Stimulated activated CD8-positive, alpha-beta memory T cell treated with anti-CD3 and anti-CD28 coated beads, Interleukin-12 subunit alpha, Interleukin-12 subunit beta, amount 100 ng/mL, for 4 hours (primary cell): ENCODE data around the gene ROR1.

Experiments
- DNase-seq: peaks from one replicate; pipeline ENCODE4 v3.0.0-alpha.2; 2020; ENCODE audit warnings: low read depth

The ROR1 gene

DNA sequence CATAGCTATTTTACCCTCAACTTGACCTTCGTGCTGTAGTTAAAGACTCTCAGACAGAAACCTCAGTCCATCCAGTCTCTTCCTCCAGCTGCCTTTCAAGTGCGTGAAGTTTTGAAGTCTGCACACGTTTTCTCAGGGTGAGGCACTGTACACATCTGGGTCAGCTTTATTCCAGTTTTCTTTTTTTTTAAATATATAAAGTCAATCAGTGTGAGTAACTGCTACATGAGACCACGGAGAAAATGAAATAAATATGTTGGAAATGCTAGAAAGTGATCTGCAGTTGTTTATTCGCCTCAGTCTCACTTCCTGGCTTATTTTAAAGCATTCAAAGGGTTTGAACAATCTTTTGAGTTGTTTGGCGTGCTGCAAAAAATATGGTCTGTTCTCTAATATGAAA lies 135.7 kb downstream of the ROR1 start:
- DNase-seq, result no peak

DNA sequence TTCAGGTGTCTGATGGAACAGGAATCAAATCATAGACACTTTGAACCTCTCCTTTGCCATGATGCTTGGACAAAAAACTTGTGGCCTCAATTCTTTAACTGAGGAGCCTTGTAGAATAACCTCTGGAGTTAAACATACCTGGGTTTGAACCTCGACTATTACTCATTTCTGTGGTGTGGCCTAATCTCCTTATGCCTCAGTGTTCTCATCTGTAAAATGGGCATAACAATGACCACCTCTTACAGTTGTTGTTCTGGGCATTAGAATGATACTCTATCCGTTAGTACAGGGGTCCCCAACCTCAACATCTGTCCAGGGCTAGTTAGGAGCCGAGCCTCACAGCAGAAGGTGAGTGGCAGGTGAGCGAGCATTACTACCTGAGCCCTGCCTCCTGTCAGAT lies 137.2 kb downstream of the ROR1 start:
- no peak for DNase-seq

DNA sequence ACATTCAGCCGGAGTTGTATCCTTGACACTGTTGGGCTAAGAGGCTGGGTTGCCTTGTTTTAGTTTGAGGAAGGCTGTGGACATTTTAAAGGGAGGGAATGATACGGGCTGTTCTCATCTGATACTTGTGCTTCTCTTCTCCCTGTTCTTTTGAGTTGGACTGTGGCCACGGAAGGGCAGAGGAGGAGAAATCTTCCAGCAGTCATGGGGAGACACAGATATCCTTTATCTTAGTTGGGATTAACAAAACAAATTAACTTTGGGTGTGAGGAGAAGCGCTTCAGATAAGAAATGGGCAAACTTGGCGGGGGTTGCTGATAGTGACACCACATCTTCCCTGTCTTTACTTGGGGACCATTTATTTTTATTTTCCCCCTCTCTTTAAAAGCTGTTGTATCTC lies 138.8 kb downstream of the ROR1 start:
- DNase-seq, result no peak

DNA sequence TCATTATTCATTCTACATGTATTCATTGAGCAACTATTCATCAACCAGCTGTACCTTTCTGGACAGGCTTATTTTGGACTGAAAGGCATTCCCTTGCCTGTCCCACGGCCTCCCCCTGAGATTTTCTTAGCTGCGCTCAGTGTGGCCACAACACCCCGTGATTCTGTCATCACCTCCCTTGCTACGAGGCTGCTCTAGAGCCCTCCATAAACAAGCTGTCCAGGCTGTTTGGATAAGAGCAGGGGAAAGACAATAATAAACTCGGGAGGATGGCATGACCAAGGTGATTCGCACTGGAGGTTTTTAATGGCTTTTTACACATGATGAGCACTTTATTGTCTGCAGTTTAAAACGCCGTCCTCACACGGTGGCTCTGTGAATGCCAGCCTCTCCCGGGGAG lies 139.7 kb downstream of the ROR1 start:
- no peak for DNase-seq

DNA sequence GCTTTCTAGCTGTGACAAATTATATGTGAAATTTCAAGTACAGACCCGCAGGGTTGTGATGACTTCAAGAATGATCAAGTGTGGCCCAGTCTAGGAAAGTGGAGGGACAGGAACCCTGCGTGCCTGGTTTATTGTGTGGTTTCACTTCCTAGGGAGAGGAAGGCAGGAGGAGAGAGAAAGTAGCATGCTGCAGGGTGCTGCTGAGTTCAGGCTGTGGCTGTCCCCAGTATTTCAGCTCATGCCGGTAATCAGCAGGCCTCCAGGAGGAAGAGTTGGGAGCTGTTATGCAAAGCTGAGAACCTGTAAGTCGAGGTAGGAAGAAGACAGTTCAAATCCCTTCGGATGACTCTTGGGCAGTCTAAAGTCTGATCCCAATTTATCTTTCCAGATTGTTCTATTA lies 140.4 kb downstream of the ROR1 start:
- no peak for DNase-seq

DNA sequence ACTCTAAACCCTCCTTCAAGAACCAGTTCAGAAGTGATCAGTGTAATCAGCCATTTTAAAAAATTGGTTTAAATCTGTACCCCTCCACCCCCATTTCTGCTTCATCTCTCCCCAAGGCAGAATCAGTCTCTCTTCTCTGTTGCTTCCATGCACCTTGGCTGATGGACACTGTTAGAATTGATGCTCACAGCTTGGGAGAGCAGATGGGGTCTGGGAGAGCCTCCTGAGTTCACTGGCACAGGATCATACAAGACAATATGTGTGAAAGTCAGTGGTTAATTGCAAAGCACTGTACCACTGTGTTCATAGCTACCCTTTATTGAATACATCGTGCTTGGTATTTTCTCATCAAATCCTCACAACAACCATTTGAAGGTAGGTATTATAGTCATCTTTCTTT lies 140.9 kb downstream of the ROR1 start:
- no peak for DNase-seq

DNA sequence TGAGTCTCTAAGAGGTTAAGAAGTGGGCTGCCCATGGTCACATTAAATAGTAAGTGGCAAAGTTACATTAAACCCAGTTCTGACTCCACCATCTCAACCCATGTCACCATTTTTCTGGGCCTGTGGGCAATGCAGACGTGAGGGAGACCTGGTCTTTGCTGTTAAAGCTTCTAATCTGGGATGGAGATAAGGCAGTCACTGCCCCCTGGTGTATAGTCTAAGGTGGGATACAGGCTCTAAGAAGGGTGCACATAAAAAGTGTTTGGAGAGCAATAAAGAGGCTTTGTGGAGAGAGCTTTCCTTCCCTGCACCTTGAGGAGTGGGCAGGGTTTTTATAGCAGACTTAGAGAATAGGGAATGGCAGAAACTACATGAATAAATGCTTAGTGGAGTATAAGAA lies 141.3 kb downstream of the ROR1 start:
- DNase-seq, result no peak

DNA sequence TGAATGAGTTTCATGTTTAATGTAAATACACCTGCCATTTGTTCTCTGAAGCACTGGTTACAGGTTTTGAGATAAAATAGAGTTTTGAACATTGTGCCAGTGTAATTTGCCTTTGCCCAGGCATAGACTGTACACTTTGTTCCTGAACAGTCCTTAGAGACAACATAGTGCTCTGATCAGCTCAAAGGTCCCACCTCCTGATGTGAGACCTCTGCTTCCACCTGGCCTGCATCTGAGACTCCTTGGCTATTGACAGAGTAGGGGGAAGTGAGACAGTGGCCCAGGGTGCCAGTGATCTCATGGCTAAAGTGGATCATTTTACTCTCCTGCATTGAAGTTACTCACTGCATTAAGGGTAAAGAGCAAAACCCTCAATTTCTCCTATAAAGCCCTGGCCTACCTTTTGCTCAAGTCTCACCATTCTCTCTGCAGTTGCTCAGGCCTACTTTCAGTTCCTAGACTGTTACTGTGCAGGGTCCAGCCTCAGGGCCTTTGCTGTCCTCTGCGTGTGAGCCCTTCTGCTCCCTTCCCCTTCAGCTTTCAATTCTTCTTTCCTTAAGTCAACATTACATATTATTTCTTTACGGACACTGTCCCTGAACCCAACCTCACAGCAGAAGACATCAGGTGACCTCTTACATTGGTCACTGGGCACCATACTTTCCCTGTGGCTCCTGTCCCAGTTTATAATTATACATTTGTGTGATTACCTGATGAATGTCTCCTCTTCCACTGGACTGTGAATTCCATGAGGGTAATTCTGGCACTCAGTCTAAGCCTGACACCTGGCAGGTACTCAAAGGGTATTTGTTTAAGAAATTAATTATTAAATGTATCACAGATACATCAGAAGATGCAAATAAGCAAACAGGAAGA lies 142.9 kb downstream of the ROR1 start:
- no peak for DNase-seq

DNA sequence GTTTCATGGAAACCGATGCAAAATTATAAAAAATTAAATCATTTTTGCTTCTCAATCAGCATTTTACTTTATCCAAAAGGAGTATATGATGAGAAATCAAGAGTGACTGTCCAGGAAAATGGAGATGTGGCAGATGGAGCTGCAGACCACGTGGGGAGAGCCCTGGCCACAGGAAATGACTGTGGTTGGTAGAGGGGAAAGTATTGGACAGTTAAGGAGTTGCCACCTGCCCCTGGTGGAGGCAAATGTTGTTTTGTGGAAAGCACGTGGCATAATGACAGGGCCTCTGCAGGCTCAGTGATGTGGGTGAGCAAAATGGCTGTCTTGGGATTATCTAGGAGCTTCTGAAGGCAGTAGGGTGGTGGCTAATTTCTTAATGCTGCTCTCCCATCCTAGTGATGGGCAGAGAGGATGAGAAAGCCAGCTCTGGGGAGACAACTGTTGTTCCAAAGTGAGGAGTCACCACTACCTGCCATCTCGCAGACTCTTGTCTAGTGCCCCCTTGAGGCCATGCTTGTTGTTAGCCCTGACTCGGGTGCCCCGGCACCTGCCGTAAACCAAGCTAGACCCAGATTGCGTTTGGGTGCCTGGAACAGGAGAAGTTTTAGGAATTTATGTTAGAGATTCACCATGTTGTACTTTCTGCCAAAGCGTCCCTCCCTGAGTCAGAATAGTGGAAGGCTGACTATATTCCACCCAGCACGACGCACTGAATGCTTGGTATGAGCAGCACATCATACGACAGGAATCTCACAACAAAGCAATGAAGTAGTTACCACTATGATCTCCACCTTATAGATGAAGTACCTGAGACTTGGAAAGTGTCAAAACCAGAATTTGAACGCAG lies 144.0 kb downstream of the ROR1 start:
- no peak for DNase-seq

DNA sequence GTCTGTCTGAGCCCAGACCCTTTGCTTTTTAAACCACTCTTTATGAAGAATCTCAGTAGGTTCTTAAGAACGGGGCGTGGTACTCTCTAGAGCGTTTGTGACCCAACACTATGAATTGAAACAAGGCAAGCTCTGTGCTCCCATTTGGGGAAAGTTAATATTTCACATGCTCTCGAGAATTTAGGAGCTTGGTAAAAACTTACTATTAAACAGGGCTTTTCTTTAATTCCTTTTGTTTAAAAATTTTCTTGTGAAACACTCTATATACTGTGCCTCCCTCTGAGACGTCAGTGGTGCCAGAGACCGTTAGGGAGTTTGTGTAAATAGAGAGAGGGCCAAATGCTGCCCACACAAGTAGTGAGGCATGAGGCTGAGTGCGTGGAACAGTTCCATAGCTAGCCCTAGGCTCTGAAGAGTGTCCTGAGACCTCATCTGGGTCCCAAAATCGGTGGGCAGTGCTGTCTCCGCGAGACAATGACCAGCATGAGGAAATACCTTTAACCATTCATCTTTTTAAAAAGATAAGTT lies 144.7 kb downstream of the ROR1 start:
- no peak for DNase-seq

DNA sequence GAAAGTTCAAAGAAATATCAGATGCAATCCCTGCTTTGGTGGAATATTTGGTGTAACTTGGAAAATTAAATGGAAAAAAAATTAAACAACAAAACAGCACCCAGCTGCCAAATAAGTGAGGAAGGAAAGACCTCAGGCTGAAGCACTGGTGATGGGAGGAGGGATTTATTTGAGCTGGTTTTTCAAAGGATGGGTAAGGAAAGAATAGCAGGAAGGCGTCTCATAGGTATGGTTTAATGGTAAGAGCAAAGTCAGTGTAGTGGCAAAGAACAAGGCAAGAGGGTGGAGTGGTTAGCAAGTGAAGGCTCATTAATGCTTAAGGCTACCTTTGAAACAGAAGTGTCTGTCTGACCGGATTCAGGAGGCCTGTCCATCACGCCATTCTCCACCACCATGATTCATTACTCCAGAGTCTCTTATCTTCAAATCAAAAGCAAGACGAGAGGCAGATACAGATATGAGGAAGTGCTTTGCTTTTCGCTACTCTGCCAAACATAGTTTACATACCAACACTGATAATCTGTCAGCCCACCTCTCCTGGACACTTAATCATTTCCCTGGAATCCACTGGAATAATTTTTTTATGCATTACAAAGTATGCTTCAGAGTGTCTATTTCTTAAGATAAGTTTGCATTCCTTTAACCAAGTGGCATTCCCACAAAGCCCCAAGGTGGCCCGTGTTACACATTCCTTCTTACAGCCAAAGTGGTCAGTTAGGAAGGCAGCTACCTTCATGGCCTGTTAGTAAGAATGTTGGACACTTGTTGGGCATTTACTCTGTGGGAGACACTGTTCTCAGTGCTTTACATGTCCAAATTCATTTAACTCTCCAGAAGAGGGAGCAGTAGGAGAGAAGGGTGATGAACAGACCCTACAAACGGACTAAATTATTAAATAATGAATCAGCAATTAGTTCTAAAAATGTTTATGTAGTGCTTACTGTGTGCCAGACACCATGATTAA lies 146.6 kb downstream of the ROR1 start:
- DNase-seq, result no peak

DNA sequence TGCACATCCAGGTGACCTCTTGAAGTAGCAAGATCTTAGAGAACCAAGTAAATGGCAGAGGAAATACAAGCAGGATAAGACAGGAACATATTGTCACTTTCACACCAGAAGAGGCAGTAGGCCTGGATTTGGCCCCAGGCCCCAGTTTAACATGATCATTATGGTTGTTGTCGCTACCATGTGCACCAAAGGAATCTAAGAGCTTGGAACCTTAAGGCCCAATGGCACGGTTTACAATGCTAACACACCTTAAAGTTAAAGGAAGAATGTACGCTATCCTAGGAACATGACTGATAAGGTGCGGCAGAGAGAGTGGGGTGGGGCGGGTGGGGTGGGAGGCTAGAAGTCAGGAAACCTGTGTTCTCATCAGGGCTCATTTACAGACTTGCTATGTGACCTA lies 147.5 kb downstream of the ROR1 start:
- no peak for DNase-seq

DNA sequence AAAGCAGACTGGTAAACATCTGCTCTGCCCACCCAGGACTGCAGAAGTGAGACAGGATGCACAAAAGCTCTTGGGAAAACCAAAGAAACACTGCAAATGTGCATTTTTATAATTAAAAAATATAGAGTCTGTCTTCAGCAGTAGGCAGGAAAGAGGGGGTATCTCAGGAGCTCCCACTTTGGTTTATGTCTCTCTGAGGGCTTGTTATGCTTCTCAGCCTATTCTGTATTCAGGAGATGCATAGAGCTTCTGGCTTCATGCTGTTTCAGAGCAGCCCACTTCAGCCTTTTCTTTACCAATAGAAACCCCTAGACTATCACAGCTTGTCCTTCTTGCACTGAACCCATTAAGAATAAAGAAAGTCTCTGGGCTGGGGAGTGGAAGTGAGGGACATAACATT lies 148.0 kb downstream of the ROR1 start:
- no peak for DNase-seq

DNA sequence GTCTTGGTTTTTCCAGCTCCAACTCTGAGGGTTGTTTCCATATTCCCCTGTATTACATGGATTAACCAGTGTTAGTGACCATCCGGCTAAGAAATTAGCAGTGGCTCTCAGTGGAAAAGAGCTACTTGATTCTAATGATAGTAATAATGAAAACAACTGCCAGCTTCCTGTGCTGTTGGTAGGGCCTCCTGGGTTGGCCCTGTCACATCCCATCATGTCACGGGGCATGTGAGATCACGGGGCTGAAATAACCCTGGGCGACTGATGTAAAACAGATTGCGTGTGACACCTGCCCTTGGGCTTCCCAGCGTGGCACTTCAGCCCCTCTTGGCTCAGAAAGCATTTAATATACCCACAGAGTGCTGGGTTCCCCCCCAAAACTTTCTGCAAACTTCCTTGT lies 149.0 kb downstream of the ROR1 start:
- DNase-seq, result no peak

DNA sequence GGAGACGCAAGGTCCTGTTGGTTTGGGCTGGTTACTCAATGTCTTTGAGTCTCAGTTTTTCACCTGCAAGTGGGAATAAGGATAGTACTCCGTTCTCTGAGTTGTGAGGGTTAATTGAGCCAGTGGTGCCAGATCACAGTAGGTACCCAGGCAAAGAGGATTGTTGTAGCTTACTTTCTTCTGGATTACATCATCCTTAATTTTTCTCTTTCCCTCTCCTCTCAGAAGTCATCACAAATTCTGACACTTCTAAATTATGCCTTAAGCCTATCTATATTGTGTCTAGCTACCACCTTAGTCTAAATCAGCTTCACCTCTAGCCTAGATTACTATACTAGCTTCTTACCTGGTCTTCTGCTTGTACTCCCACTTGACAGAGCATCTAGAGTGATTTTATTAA lies 149.5 kb downstream of the ROR1 start:
- DNase-seq, result no peak

DNA sequence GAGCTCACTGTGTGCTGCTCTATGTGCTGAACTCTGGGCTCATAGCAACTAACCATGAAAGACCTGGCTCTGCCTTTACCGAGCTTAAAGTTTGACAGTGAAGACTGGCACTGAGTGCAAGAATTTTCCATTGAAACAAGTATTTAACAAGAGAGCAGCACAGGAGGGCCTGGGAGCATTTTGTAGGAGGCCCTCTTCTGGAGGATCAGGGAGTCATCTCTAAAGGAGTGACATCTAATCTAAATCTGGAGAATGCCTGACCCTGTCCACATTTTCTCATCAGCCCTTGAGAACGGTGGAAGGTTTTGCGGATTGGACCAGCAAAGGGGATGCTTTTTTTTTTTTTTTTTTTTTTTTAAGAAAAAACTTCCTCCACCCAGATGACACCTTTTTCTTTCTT lies 150.8 kb downstream of the ROR1 start:
- DNase-seq, result no peak

DNA sequence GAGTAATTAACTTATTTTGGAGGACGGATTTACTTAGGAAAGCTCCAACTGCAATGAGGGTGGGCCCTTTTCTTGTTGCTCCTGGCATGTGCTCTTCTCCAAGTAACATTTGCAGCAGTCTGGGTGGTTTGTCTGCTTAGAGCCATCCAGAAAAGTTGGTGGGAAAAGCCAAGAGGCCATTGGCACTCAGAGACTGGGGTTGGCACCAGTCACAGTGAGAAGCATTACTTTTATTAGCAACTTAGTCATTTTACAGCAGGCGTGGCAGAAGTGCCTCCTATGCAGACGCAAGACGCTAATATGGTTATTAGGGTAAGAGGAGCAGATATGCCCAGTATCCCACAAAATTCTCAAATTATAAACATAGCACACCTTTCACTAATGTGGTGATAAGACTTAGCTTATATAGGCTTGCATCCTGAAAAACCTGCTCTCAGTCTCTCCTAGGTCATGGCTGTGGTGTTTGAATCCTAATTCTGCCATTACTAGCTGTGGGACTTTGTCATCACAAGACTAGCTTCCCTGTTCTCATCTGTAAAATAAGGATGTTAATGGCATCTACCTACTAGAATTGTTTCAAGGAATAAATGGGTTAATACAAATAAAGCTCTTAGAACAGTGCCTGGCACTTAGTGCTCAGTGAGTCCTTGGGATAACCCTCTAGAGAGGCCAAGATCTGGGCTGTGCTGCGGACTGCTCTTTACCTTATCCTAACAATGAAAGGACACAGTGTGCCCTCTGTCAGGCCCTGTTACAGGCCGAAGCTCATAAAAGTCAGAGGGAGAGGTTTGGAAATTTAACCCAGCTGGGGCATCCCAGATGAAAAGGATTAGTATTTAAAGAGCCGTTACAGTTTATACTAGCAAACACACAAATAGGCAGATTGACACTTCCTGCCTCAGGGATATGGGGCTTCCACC lies 154.6 kb downstream of the ROR1 start:
- no peak for DNase-seq

DNA sequence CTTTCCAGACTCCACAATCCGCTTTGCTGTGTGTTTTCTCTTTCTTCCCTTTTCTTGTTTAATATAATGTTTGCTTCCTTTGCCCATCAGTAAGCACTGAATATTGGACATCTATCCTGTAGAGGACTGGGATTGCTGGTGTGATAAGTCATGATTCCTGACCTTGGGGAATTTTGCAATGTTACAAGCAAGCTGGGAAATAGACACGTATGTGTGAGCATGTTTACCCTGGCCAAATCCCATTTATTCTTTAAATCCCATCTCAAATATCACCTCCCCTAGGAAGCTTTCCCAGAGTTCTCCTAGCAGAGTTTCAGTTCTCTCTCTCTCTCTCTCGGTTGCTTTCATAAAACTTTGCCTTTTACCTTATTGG lies 155.3 kb downstream of the ROR1 start:
- DNase-seq, result no peak

DNA sequence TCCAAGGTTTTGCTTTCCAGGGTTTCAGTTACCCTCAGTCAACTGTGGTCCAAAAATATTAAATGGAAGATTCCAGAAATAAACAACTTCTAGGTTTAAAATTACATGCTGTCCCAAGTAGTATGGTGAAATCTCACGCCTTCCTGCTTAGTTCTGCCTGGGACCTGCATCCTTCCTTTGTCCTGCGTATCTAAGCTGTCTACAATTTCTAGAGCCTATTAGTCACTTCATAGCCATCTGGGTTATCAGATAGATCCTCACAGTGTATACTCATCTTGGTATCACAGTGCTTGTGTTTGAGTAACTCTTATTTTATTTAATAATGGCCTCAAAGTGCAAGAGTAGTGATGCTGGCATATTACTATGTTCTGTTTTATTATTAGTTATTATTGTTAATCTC lies 157.7 kb downstream of the ROR1 start:
- no peak for DNase-seq

DNA sequence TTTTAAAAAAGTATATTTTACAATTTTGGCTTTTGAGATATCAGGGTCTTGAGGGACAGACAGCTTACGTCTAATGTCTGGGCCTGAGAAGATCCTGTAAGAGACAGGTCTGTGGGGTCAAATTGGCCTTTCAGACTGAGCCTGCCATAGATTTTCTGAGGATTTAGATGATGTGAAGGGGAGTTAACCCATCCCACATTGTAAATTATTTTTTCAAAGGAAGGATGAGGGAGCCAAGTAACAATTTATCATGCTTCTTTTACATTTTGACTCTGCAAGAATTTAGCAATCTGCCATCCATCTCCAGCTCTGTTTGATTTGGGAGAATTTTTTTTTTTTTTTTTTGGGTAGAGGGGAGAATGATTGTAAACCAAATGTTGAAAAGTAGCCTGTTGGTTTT lies 160.9 kb downstream of the ROR1 start:
- no peak for DNase-seq

DNA sequence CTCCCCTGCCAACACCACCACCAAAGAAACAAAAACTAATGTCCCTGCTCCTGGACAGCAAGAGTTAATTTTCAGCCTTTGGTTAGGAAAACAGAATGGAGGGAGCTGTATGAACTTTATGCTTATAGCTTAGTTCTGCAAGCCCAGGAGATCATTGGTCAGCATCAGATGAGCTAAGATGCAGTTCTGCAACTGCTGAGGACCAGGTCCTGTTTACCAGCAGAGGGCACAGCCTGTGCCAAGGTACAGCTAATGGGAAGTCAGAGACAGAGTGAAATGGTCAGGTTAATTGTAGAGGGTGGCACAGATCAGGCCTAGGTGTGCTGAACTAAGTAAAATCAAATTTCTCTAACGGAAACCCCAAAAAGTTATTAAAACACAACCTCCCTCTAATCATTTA lies 161.3 kb downstream of the ROR1 start:
- DNase-seq, result no peak
